Stimulated activated CD4-positive, alpha-beta T cell treated with anti-CD3 and anti-CD28 coated beads, Interleukin-1b, Interleukin-23, amount 100 ng/mL, for 4 hours (primary cell): Measurements from ENCODE around the gene QRICH1.

Experiments used
- DNase-seq, 2 donors: peaks; one replicate each; pipeline ENCODE4 v3.0.0-alpha.2; 2020; ENCODE audit warnings: low read depth in 2 of 2

The QRICH1 gene

GRCh38 chr3:49120096-49120437, 26.2 kb upstream of the QRICH1 start:
- no peak for DNase-seq

GRCh38 chr3:49119439-49119838, 25.6 kb upstream of the QRICH1 start:
- DNase-seq, result no peak

DNA sequence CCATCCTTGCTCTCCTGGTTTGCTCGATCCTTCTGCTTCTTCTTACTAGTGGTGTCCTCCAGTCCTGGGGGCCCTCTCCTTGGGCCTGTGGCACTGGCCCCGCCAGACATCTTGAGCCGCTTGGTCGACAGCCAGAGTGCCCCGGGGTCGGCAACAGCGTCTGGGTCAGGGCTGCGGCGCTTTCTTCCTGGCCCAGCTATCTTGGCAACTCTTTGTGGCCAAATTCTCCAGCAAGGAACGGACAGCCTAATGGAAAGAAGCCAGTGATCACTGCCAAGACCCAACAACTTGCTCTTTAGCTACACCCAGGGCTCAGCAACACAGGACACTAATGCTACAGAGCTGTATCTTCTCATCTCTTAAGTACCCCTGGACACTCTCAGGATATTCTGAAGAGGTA, 25.2 kb upstream of the QRICH1 start:
- no peak for DNase-seq

- DNase-seq, result no peak
Measured at GRCh38 chr3:49112262-49112661, 18.4 kb upstream of the QRICH1 start.

DNA sequence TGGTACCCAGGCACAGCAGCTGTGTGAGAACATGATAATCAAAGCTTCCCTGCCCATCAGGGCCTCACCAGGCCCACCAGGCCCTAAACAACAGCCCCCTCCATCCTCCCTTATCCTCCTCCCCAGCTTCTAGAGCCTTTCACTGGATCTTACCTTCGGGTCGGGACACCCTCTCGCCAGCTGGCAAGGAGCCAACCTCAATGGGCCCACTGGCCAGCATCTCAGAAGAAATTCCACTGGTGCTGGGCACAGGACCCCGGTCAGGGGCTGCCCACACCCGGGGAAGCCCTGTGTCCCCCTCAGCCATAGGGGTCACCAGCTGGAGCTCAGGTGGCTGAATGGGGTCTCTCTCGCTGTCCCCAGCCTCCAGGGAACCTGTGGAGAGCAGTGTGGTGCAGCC, 17.5 kb upstream of the QRICH1 start:
- DNase-seq, result no peak

DNA sequence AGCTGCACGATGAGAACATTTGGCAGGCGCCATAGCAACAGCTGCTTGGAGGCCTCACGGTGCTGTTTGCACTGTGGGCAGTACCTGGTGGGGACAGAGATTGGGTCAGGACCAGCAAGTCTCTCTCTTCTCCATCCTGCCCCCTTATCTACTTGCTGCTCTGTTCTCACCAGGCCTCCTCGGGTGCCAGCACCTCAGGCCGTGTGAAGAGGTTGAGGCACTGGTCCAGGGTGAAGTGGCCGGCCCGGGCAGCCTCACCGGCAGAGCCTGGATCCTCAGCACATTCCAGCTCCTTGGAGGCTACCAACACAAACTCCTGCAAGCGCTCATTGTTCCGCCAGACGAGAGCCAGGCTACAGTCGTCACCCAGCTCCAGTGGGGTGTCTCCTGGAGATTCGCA, 16.9 kb upstream of the QRICH1 start:
- no peak for DNase-seq

- no peak for DNase-seq
Measured at GRCh38 chr3:49108346-49108745, 14.5 kb upstream of the QRICH1 start.

- peak; percentile 76 to 84 for DNase-seq
Measured at GRCh38 chr3:49104427-49105291, 10.8 kb upstream of the QRICH1 start, which contains the start of gene QARS1. QARS1 (minus strand) TSS chr3:49104757; CDS start chr3:49104733, 24 bp downstream.

- no peak for DNase-seq
Measured at GRCh38 chr3:49104052-49104426, 10.2 kb upstream of the QRICH1 start.

DNA sequence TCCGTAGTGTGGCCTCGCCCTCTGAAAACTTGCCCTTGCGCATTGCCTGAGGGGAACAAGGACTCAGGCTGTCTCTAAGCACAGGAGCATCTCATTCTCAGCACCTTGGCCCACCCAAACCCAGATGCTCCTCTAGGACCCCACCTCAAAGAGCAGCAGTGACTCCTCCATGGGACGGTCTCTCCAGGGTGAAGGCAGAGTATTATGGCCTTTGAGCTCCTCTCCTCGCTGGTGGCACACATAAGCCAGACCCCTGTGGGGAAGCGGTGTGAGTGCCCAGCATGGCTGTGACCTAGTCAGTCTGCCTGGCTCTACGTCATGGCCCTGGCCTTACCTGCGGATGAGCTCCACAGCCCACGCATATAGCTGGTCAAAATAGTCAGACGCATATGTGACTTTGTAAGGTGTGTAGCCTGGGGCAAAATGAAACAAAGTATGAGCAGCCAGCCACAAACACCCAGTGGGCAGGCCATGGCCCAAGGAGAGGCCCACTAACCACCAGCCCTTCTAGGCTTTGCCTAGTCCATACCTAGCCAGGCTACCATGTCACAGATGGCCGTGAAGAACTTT, 6.3 kb upstream of the QRICH1 start:
- no peak for DNase-seq

- no peak for DNase-seq
Measured at GRCh38 chr3:49098910-49099630, 5.2 kb upstream of the QRICH1 start.

DNA sequence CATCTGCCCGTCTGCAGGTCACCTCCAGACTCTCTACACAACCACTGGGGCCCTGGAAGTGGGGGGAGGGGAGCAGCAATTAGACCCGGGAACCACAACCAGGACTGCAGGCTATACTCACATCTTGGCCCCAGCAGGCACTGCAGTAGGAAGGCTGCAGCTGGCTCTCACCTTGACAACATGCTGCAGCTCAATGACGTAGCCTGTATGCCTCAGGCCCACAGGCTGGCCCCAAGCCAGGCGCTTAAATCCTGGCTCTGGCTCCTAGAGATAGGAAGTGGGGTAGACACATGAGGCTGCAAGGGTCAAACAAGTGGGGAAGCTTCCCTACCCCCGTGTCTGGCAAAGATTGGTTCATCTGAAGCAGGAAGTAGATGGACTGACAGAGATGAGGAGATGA, 4.6 kb upstream of the QRICH1 start:
- DNase-seq, result no peak

DNA sequence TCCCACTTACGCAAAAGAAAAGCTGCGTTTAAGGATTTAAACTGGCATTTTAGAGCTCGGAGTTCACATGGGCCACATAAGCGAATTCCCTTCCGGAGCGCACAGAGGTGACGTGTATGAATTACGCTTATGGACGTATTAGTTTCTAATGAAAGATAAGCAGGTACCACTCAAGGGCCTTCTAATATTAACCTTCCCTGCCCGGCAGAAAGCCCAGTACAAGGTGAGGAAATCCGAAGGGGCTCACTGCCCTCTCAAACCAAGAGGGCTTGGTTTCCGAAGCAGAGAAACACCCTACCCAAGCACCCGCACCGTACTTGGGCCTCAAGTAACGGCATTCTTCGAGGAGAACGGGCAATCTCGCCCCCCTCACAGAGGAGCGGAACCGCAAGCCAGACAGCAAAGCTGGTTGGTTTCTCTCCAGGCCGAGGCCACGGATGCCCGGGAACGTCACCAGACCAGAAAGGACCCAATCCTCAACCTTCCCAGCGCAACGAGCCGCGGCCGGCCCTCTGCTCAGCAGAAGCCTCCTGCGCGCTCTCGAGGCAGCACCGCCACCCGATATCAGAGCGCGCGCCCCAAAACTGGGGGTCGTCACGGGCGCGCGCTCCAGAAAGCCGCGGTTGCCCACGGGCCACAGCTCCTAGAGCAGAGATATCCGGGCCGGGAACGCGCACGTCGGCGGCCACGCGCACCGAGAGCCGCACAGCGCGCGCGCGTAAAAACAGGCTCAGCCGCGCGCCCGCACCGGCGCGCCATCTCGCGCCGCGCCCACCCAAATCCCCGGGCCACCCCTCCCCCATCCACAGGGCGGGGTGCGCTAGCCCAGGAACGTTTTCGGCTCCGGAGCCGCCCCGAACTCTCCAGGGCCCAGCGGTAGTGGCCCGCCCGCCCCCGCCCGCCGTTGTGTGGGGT, 676 bp downstream of the QRICH1 start:
- DNase-seq, result peak; percentile 60 to 78

GRCh38 chr3:49081429-49081828, 12.4 kb downstream of the QRICH1 start:
- DNase-seq, result no peak

DNA sequence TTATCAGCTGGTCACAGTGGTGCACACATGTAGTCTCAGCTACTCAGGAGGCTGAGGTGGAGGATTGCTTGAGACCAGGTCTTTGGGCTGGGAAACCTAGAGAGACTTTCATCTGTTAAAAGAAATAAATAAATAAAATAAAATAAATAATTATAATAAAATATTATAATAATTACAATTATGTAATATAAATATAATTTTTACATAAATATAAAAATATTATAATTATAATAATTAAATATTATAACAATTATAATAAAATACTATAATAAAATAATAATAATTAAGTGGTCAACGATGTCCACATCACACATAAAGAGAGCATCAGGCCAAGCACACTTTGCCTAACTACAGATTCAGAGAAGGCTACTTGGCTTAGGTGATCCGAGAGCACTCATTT, 14.6 kb downstream of the QRICH1 start:
- DNase-seq, result no peak

- DNase-seq, result no peak
Measured at GRCh38 chr3:49076646-49077045, 17.2 kb downstream of the QRICH1 start.

DNA sequence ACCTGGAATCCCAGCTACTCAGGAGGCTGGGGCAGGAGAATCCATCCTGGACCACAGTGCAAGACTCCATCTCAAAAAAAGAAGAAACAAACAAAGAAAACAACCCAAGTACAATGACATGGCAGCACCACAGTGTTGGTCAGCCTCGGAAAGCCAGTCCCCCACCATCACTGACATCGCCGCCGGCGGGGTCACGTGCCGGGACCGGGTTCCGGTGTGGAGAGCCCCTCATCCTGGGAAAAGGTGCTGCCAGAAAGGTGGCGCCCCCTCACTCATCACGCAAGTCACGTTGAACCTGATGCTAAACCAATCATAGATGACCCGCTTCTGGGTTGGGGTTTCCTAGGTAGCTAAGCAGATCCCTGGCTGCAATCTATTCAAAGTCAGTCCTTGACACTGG, 17.8 kb downstream of the QRICH1 start:
- no peak for DNase-seq

DNA sequence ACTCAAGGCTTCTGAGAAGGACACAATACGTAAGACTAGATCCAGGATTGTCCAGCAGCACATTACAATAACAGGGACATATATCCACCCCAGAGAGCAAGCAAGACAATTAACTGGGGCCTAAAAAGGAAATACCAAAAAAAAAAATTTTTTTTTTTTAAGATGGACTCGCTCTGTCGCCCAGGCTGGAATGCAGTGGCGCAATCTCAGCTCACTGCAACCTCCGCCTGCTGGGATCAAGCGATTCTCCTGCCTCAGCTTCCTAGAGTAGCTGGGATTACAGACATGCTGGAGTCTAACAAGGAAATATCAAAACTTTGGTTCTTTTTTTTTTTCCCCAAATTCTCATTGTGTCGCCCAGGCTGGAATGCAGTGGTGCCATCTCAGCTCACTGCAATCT, 35.9 kb downstream of the QRICH1 start:
- no peak for DNase-seq

GRCh38 chr3:49057268-49057667, 36.6 kb downstream of the QRICH1 start:
- DNase-seq, result no peak

- DNase-seq, result no peak
Measured at GRCh38 chr3:49054344-49054862, 39.5 kb downstream of the QRICH1 start.

DNA sequence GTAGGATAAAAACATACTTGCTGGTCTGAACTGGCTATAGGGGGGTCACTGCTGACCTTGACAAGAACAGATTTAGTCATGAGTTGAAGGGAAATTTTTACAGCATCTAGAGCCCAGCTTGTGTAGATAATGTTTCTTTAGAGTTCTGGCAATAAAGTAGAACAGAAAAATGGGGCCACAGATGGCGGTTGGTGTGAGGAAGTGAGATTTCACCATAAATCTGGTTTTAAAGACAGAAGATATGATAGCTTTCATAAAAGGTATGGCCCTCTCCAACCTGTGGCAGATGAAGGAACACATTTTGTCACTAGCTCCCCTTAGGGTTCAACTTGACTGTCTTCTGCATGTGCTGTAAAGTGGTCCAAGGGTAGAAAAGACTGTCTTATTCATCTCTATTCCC, 40.3 kb downstream of the QRICH1 start:
- DNase-seq, result no peak

DNA sequence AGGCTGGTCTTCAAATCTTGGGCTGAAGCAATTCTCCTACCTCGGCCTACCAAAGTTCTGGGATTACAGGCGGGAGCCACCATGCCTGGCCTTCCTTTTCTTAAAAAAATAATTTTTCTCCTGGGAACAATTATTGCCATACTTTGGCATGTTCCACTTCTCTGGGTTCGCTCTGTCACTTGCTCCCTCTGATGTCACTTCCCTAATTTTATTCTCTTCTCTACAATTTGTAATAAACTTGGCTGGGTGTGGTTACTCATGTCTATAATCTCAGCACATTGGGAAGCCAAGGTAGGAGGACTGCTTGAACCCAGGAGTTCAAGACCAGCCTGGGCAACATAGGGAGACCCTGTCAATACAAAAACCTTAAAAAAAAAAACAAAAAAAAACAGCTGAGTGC, 58.6 kb downstream of the QRICH1 start:
- DNase-seq, result no peak
